ENCODE measurements around the gene GPRC5B. TPM values are rescaled to one million over a fixed set of nuclear protein-coding genes. Genes with fewer than 3 reads are reported as not detected.

The GPRC5B gene
- total RNA-seq, 1 donor from 2014 or later, result 34.0 TPM

GRCh38 chr16:19872935-19873334 is 11.7 kb downstream of the GPRC5B start:
- DNase-seq (ENCODE audit: low read depth), result no peak

- DNase-seq (ENCODE audit: low read depth), result no peak
Observed at GRCh38 chr16:19872179-19872863, 12.3 kb downstream of the GPRC5B start.

- DNase-seq (ENCODE audit: low read depth), result no peak
Observed at GRCh38 chr16:19871721-19872120, 12.9 kb downstream of the GPRC5B start.

- no peak for DNase-seq (ENCODE audit: low read depth)
Observed at GRCh38 chr16:19868421-19868820, 16.2 kb downstream of the GPRC5B start.

DNA sequence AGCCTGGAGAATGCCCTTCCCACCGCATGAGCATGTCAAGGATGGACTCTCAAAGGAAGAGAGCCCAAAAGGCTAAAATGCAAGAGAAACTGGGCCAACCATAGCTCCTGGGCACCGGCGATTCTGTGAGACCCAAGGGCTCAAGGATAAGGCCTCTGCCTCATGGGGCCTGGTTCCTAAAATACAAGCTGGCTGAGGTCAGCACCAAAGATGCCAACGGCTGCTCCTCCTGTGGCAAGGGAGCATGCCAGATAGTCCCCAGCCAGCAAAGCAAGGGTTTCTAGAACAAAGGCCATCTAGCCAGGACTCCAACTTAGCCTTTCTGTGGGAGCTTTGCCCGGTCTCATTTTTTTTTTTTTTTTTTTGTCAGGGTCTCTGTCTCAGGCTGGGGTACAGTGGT is 20.1 kb downstream of the GPRC5B start:
- DNase-seq (ENCODE audit: low read depth), result no peak

GRCh38 chr16:19863990-19864389 is 20.7 kb downstream of the GPRC5B start:
- DNase-seq (ENCODE audit: low read depth), result no peak

DNA sequence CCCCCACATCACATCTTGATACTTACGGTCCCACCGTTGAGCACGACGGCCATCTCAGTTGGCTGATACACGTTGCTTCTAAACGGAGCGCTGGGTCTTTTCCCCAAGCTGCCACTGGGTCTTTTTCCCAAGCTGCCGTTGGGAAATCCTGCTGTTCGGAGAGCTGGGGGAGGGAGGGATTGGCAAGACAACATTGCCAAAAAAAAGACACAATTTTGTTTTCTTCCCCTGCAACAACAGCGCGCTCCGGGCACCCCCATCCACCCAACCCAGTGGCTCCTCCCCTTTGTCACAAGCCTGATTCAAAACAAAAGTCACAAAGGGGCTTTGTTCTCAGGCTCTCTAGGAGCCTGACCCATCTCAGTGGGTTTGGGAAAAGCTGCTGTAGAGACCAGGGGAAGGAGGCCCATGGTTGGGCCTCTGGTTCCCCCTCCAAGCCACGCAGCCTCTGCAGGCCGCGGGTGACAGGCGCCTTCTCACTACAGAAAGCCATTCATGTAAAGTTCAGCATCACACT is 22.8 kb downstream of the GPRC5B start:
- no peak for DNase-seq (ENCODE audit: low read depth)

DNA sequence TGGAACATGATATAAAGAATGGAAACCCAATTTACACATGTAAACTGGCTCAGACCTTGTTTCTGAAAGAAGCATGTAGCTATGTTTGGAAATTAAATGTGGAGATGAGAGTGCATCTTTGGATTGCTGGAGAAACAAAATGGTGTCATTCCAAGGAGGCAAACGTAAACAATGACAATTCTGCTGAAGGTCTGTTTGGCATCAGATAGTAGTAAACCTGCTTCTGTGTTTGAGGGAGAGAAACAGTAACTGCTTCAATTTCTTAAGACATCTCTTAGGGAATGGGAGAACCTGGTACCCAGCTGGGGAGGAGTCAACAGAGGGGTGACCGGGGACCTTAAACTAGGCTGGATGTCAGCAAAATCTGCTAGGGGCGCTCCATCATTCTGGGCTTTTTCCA is 23.5 kb downstream of the GPRC5B start:
- no peak for DNase-seq (ENCODE audit: low read depth)

- DNase-seq (ENCODE audit: low read depth), result peak; percentile 95
Observed at GRCh38 chr16:19860166-19861041, 24.2 kb downstream of the GPRC5B start.

DNA sequence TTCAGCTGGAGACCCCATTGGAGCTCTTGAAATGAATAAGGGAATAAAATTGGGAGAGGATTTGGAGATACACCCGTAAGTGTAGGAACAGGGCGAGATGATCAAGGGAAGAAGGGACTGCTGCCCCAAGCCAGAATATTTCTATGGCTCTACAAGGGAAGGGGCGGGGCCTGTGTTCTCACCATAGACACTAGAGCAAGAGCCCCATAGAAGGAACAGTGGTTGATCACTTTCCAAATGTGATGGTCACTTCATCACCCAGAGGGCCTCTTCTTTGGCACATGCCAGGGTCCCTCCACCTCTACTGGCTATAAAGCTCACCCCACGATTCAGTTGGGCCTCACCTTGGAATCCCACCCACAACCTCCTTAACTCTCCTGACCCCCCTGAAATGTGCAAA is 25.0 kb downstream of the GPRC5B start:
- DNase-seq (ENCODE audit: low read depth), result no peak

DNA sequence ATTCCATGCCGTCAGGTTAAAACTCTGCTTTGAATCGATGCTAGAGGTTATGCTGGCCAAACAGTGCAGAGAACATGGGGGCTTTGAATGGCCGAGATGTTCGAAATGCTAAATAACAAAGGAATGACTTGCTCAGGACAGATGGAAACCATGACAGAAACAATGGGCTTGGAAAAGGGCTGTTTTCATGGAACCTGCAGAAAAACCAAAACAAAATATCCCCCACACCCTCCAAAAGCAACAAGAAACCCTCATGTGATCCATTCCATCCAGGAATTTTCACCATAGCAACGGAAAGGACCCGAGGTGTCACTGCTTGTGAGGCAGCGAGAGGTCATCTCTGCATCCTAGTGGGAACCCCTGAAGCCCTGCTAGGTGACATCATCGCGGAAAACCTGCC is 25.5 kb downstream of the GPRC5B start:
- no peak for DNase-seq (ENCODE audit: low read depth)

DNA sequence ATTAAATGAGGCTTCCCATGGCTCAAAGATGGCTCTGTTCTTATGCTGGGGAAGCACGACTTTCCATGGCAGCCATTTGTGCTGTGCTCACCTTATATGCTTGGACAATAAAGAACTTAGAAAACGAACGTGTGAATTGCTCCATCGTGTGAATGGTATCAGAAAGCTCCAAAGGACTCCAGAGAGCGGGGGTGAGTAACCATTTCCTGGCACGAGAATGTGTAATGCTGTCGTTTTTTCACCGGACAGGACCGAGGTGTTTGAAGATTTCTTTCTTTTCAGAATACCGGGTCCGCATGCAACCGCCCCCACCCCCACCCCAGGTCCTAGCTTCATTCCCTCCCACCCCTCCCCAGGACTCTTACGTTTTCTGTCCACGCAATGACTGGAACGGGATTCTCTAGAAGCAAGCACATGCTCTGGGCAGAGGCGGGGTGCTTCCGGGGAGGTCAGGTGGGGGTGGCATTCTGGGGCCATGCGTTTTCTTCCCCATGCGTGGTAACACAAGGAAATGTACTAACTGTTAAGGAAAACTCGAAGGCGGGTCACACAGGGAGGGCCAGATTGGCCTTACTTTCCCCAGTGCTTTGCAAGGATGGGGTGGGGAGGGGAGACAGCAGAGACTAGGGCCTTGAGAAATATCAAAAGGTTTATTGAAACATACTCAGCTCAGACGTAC is 26.2 kb downstream of the GPRC5B start:
- DNase-seq (ENCODE audit: low read depth), result no peak

- no peak for DNase-seq (ENCODE audit: low read depth)
Observed at GRCh38 chr16:19857593-19858339, 26.9 kb downstream of the GPRC5B start.

DNA sequence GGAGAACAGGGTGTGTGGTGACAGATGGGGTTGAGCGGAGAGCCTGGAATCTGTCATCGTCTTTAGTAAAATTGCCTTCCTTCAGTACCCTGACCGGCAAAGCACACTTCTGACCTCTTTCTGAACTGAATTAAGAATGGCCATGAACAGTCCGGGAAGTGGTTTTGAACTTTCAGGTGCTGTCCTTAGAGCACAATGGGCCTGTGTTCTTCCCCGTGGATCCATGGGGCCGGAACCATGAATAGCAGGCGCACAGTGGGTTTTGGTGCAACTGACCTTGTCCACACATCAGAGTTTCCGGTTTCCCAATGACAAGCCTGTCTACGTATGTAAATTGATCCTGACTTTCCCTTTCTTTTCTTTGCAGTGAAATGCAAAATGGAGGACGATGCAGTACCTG is 28.5 kb downstream of the GPRC5B start:
- DNase-seq (ENCODE audit: low read depth), result no peak

- no peak for DNase-seq (ENCODE audit: low read depth)
Observed at GRCh38 chr16:19854543-19854876, 30.1 kb downstream of the GPRC5B start.

DNA sequence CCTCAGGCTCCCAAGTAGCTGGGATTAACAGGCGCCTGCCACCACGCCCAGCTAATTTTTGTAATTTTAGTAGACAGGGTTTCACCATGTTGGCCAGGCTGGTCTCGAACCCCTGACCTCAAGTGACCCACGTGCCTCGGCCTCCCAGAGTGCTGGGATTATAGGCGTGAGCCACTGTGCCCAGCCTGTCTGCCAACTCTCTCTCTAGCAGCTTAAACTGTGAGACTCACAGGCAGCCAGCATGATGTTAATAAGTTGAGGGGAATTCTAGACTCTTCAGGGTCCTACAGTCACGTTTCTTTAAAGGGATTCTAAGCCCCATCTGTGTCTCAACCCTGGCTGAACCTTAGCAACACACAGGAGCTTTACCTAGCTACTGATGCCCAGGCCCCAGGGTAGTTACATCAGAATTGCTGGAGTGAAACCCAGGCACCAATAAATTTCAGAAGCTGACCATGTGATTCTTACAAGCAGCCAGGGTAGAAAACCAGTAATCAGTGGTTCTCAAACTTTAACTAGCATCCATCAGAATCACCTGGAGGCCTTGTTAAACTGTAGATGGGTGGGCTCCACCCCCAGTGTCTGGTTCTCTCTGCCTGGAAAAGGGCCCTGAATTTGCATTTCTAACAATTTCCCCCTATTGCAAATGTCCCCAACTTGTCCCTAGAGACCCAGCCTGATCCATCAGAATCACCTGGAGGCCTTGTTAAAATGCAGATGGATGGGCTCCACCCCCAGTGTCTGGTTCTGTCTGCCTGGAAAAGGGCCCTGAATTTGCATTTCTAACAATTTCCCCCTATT is 30.7 kb downstream of the GPRC5B start:
- peak; percentile 89 for DNase-seq (ENCODE audit: low read depth)

- no peak for DNase-seq (ENCODE audit: low read depth)
Observed at GRCh38 chr16:19853132-19853741, 31.4 kb downstream of the GPRC5B start.

DNA sequence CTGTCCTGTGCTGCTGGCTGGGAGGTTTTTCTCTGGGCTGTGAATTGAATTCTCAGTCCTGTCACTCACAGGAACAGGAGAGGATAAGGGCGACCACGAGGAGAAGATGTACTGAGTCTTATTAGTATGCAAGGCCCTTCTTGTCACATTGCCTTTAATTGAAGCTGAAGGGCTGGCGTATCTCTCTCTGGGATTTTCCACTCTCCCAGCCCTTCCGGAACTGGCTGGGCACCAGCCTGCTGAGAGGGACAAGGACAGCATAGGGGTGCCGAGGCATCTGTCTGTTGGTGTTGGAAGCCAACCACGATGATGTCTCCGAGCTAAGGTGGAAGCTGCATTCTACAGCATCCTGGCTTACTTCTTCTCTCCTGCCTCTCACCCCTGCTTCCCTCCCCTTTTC is 33.2 kb downstream of the GPRC5B start:
- no peak for DNase-seq (ENCODE audit: low read depth)

DNA sequence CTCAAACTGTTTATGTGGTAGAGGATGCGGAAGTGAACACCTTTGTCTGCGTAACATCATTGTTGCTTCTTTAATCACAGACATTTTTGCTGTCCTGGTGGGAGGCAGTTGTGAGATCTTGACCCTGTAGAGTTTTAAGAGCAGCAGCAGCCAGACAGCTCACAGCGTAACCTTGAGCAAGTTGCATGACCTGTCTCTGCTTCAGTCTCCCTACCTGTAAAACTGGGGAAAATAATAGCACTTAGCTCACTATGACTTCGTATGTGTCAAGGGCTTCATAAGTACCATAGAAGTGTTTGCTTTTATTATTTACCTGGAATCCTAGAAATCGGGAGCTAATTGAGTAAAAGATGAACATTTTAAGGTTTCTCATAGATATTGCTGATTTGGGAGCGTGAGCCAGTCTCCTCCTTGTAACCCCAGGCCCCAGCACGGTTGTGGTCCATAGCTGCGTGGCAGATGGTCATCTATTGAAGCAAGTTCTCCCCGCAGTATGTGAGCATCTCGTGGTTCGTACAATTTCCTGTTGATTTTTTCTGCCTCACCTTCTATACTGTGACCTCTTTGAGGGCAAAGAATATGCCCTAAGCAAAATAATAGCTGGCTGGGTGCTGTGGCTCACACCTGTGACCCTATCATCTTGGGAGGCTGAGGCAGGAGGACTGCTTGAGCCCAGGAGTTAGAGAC is 34.4 kb downstream of the GPRC5B start:
- no peak for DNase-seq (ENCODE audit: low read depth)

DNA sequence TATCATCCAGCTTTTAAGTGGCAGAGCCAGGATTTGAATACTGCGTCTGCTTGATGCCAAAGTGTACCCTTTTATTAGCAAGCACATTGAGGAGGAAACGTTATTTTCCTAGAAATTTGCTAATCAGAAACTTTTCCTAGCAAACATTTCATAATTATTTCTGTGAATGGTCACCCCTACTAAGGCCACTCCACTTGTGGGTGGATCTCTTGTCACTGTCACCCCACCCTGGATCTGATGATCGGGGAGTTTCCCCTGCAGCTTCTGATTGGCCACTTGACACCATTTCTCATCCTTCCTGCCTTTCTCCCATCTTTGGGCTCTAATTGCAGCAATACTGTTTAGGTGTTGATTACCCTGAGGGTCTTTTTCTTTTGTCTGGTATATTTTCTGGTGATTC is 35.9 kb downstream of the GPRC5B start:
- DNase-seq (ENCODE audit: low read depth), result no peak

All from renal cortical epithelial cell (primary cell).